H54 (cell line): ENCODE measurements around the gene SLIT3.

Experiments used
- DNase-seq: peaks from one replicate; pipeline ENCODE4 v3.0.0; 2011; ENCODE audit warnings: low spot score, mixed read lengths; ENCODE audit not compliant: insufficient read length
- FAIRE-seq: peaks from 3 replicates; lab custom pipeline; 2011; peaks lifted over from hg19 to GRCh38; lab: Jason Lieb, UNC
- POLR2A ChIP-seq: IDR thresholded peaks from 2 replicates; pipeline ENCODE4 v1.6.1; 2011; ENCODE audit warnings: low read depth, mild to moderate bottlenecking, low read length

Gene SLIT3

DNA sequence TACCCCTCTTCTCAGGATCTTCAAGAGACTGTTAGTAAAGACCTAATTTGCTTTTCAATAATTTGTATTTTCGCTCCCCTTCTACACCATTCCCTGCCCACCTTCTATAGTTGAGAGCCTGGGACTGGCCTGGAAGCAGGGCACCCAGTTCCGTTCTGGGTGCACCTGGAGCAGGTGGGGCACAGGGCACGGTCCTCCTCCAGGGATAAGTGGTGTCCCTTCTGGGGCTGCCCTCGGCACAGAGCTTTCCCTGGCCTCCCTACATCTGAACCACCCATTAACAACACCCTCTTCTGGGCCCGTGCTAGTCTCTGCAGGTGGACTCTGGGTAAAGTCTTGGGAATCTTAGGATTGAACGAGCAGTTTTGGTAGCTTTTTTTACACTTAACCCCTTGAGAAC lies 628.9 kb downstream of the SLIT3 start:
- no peak for TF ChIP-seq POLR2A
- no peak for DNase-seq
- FAIRE-seq: no peak

DNA sequence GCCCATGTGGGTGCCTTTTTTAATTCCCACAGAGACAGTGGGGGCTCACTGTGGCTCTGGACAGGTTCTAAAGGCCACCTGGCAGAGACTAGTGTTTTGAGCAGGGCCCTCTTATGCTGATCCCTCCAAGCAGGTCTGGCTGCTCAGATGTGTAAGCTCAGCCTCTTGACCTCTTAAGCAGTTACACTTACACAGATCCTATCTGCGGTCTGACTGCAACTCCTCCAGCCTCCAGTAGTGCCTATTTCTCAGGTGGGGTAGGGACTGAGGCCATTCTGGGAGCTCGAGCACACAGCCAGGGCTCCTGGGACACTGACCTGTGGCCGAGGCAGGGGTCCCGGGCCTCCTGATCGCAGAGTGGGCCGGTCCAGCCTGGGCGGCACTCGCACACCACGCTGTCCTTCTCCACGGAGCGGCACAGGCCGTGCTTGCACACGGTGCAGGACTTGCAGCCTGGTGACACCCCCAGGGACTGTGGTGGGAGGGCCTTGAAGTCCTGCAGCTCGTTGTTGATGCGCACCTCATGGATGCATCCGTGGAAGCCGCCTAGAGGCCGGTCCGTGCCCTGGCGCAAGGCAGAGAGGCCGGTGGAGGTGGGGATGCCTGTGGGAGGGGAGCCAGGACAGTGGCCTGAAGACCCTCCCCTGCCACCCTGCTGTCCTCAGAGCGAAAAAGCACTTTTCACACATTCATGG lies 629.9 kb downstream of the SLIT3 start:
- no peak for TF ChIP-seq POLR2A
- FAIRE-seq (no peak), DNase-seq (no peak)

DNA sequence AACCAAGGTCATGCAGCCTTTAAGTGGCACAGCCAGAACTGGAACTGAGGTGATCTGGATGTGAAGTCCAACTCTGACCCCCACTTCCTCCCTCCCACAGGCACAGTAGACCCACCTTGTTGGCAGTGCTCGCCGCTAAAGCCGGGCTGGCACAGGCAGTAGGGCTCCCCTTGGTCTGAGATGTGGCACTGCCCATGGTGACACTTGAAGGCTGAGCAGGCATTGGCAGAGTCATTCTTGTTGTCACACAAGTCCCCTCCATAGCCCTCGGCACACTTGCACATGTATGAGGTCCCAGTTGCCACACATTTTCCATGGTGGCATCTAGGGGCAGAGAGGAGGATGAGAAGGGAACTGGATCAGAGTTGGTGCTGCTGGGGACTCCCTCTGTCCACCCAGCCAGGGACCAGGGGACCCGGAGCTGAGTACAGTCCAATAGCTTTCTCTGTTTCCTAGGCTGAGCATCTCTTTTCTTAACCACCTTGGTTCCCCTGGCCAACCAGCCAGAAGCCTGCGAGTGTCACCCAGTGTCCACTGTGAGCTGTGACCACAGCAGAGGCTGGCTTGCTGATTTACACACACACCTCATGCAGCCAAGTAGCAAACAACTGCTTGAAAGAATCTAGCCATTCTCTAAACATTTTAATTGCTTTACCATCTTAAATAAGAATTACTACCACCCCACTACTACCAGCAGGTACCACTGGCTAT lies 631.1 kb downstream of the SLIT3 start:
- DNase-seq (no peak), FAIRE-seq (no peak)
- no peak for TF ChIP-seq POLR2A

DNA sequence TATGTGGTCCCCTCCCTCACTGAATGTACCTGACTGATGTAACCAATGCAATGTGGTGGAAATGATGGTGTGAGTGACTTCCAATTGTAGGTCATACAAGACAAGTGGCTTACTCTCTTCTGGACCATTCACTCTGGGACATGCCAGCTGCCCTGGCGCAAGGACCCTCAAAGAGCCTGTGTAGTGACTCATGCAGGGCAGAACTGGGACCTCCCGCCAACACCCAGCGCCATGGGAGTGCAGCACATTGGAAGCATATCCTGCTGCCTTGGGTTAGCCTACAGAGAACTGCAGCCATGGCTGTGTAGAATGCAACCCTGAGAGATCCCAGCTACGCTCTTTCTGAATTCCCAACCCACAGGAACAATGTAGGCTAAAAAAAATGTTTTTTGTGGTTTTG lies 631.8 kb downstream of the SLIT3 start:
- FAIRE-seq: no peak
- no peak for TF ChIP-seq POLR2A
- no peak for DNase-seq

DNA sequence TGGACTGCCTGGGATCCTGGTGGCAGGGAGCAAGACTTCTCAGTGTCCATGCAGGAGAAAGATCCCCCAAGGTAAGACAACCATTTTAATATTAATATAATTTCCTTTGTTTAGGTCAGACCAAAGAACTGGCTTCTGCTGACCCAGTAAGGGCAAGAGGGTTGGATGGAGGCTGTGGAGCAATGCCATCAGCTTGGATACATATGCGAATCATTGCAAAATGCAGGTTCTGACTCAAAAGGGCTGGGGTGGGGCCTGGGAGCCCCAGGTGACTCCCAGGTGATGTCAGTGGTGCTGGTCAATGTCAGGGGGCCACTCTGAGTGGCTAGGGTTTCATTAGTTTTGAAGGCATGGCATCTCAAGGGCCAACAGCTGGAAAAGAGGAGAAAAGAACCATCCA lies 632.9 kb downstream of the SLIT3 start:
- FAIRE-seq (no peak), DNase-seq (no peak)
- no peak for TF ChIP-seq POLR2A

DNA sequence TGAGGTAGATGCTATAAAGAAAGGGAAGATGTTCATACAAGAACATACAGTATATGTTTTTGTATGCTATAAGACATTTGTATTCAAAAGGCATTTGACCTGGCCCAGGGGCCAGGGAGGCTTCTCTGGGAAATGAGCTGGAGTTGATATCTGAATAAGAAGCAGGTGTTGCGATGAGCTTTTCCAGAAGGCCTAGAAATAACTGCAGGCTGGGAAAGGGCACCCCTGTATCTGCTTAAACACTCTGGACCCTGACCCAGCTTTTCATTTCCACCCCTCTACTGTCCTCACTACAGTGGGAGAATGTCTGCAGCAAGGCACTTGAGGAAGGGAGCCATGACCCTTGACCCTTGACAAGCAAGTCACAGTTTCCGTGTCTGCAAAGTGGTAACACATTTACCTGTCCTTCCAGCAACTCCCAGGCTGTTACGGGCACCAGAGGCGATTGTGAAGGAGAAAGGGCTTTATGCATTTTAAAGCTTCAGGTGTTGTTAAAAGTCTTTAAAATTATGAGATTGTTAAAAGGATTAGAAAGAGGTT lies 633.6 kb downstream of the SLIT3 start:
- DNase-seq (no peak), FAIRE-seq (no peak)
- TF ChIP-seq POLR2A: no peak

DNA sequence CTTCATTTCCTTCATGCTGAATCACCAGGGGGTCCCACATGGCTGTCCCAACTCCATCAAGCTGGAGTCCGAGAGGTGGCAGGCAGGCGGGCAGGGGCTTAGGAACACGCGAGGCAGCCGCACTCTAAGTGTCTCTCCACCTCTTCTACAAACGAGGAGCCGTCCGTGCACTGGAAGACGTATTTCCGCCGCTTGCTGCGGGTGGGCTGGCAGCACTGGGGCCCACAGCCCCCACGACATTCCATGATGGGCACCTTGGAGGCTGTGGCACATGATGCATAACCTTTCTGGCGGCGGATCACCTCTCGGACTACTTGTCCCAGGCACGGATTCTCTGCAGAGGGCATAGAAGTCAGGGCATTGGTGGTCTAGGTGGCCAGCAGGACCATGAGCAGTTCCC lies 634.6 kb downstream of the SLIT3 start:
- DNase-seq (no peak), FAIRE-seq (no peak)
- no peak for TF ChIP-seq POLR2A

DNA sequence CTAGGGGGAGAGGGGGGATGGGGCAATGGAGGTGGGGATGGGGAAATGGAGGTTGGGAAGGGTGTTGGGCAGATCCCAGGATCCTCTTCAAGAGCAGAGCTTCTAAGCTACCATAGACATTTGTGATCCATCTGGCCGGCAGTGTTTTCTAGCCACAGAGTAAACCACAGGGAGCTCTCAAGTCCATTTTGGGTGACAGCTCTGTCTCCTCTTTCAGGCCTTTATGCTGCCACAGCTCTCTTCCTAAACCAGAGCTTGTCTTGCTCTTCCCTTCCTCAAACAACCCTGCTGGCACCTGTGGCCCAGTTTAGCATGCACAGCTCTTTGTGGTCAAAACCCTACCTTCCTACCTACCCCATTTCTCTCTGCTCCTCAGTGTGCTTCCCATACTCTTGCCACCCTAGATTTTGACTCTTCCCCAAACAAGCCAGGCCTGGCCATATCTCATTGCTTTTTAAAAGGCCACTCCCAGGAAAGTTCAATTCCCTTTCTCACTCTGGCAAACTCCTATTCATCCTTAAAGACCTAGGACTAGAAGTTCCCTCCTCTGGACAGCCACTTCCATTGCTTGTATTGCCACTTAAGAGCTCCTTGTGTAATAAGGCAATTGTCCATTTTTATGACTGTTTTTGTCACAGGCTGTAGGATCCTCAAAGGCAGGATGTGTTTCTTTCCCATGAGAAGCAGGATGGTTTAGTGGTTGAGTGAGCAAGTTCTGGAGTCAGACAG lies 637.5 kb downstream of the SLIT3 start:
- no peak for TF ChIP-seq POLR2A
- no peak for FAIRE-seq
- DNase-seq: no peak

DNA sequence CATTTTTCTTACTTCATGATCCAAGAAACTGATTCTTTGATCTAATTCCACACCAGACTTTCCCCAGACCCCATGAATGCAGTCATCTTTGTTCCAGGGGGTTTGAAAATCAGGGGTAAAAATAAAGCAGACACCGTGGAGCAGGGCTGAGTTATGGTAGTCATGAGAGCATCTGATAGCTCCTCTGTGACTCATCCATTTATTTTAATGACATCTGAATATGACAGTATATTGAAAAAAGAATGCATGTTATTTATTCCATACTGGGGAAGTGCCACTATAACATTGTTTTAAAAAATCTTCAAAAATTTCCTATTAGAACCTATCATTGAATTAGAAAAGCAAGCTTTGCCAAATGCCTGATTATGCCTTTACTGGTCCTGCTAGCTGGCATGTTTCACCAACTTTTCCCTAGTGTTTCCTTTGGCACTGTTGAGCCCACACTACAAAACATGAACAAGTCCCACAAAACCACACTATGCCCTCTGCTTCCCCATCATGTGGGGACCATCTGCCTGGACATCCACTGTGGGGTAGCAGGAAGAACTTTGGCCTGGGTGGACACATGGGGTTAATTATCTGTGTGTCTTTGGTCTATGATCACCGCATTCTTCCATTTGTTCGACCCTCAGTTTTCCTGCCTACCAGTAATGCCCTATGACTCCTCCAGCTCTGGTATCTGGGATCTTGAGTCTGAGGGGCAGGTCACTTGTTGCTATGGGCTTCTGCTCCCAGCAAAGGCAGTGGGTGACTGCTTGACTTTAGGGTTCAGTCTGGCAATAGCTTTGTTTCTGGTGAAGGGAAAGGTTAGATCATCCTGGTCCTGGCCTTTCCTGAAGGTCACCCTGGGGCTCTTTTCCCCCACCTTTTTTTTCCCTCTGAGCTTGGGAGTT lies 639.1 kb downstream of the SLIT3 start:
- DNase-seq: no peak
- no peak for TF ChIP-seq POLR2A
- FAIRE-seq: no peak

DNA sequence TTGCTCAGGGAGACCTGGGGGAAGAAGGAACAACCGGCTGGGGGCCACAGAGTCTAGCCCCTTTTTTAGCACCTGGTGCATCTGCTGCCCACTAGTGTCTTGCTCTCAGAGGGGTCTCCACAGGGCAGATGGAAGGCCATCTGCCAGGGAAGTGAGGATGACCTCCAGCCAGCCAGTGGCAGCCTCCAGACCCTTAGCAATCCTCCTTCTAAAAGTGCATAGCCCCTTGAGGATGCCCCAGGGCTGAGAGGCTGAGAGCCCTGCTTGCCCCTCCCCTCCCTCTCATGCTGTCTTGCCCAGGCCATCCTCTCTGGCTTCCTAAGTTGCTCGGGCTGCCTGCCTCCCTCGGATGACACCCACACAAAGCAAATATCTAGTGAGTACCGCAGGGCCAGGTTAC lies 640.2 kb downstream of the SLIT3 start:
- no peak for TF ChIP-seq POLR2A
- no peak for DNase-seq
- no peak for FAIRE-seq

DNA sequence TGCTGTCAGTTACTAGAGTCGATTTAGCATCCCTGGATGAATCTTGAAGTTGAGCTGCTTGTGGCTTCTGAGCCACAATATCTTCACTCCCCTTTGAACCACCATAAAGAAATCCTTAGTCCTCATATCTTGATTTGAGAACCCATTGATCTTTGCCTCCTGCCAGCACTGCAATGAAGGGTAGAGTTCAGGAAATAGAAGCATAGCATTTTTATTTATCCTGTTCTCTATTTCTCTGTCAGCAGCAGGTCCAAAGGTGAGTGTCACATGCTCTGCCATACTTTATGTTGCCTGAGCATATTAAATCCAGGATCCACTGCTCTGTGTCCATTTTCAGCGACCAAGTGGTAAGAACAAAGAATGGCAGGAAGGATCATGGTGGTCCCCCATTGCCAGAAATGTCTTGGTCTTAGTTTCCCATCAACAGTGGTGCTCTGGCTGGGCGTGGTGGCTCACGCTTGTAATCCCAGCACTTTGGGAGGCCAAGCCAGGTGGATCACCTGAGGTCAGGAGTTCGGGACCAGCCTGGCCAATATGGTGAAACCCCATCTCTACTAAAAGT lies 641.6 kb downstream of the SLIT3 start:
- no peak for FAIRE-seq
- no peak for TF ChIP-seq POLR2A
- DNase-seq: no peak

DNA sequence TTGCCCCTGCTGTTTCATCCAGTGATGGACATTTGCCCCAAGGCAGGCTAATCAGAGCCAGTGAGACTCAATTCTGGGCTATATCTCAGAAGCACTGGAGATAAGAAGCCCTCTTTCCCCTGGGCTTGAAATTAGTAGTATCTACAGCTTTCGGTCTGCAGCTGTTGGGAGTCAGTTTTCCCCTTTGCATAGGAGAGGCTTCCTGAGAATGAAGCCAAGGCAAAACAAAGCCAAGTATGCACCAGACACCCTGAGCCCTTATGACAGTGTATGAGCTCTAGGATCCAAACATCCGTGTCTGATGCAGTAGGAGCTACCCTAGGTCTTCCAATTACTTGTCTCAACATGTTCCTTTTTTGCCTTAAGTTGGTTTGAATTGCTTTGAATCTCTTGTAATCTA lies 642.5 kb downstream of the SLIT3 start:
- no peak for DNase-seq
- TF ChIP-seq POLR2A: no peak
- FAIRE-seq: no peak

DNA sequence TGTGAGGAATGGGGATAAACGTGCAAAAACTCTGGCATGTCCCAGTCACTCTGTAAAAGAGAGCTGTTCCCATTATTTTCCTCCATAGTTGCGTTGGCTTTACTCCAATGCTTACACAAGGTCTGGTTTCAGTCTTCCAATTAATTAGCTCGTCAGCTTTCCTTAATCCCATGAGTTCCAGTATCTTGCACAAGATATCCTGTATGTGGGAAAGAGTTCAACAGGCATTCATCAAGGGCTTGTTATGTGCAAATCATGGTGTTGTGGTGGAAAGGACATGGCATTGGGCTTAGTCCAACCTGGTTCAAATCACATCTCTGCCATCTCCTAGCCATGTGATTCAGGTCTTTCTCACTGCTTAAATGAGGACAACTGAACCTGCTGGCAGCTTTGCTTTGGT lies 644.3 kb downstream of the SLIT3 start:
- no peak for TF ChIP-seq POLR2A
- DNase-seq (no peak), FAIRE-seq (no peak)
